HG03139 (cell line): ENCODE data around the gene NAT14.

Experiments used
- ATAC-seq: cut with Tn5 transposase; IDR thresholded peaks from one replicate; pipeline ENCODE4 v1.9.1; 2021; ENCODE audit not compliant: unreplicated experiment

The NAT14 gene

DNA sequence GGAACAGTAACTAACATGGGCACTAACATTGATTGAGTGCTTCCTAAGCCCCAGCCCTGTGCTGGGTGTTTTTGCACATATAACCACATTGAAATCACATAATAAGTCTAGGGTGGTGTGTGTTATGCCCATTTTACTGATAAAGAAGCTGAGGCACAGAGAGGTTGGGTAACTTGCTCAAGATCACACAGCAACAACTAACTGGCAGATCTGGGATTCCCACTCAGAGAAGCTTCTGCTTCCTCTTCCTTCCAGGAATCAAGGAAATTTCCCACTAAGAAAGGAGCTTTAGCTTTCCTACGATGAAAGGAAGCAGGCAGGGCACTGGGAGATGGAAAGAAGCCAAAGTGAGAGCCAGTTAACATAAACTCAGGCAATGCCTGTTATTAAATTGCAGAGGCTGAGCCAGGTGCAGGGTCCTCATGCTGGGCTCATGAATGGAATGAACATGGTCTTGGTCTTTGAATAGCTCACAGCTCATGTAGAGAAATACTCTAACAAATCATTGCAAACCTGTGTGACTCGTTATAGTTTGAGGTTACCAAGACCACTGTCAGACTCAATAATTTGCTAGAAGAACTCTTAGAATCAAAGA, 13.4 kb downstream of the NAT14 start:
- no peak for ATAC-seq

DNA sequence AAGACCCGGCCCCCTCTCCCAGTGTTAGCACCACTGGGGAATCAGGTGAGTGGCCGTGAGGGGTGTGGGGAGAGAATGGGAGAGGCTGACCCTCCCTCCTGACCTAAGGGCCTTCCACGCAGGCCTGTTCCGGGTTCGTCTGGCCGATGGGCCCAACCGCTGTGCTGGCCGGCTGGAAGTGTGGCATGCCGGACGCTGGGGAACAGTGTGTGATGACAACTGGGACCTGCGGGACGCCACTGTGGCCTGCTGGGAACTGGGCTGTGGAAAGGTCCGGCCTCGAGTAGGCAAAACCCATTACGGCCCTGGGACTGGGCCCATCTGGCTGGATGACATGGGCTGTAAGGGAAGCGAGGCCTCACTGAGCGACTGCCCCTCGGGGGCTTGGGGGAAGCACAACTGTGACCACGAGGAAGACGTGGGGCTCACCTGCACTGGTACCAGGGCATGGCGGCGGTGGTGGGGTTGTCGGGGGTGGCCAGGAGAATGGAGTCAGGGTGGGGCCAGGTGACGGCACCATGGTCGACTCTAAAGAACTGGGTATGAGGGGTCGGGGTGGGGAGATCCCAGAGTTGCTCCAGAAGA, 15.5 kb downstream of the NAT14 start:
- ATAC-seq: no peak

DNA sequence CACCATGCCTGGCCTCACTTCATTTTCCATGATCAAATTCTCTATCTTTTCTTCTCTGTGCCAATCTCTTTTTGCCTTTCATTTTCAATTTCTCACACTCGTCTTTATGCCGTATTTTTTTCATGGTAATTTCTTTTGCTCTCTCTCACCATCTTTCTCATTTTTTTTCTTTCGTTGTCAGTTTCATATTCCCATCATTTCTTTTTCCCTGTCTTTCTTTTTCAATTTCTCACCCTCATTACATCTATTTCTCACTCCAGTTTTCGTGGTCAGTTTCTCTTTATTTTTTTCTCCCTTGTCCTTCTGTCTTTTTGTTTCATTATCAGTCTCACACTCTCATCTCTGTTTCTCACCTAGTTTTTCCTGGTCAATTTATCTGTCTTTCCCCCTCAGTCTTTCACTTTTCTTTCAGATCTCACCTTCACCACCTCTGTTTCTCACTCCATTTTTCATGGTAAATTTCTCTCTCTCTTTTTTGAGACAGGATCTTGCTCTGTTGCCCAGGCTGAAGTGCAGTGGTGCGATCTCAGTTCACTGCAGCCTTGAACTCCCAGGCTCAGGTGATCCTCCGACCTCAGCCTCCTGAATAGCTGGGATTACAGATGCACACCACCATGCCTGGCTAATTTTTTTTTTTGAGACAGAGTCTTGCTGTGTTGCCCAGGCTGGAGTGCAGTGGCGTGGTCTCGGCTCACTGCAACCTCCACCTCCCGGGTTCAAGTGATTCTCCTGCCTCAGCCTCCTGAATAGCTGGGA, 17.4 kb downstream of the NAT14 start:
- no peak for ATAC-seq

DNA sequence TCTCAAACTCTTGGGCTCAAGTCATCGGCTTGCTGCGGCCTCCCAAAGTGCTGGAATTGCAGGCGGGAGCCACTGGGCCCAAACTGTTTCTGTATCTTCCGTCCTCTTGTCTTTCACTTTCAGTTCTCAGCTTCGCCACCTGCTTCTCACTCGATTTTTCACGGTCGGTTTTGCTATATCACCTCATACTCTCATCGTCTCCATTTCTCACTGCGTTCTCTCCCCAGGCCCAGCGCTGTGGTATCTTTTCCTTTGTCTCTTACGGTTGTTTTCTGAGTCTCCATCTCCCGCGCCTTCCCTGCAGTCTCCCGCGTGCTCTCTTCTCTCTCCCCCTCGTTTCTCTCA, 18.1 kb downstream of the NAT14 start:
- no peak for ATAC-seq

DNA sequence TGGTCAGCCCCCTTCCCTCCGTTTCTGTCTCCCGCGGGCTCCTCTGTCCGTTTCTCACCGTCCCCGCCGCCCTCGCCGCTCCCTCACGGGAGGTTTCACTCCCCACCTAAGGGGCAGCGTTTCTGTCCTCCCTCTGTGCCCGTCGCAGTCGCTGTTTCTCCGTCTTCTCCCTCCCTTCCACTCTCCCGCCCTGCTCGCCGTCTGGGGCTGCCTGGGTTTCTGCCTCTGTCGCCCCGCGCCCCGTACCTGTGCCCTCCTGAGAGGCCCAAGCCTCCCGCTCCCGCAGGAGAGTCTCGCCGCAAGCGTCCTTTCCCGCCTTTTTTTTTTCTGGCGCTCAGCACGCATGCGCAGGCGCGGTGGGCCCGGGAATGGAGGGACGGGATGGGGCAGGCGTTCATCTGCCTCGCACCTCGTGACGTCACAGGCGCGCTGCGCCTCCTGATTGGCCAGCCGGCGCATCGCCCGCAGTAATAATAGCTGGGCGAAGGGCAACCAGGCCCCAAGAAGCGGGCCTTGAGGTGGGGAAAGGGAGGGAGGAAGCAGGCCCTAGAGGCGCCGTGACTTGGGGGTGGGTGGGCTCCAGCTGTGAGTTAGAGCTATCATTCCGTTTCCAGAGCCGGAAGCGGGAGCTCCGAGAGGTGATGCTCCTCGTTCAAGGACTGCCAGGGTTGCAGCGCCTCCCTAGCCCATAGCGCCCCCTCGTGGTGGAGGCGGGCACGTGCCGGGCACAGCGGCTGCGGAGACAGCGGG, 18.7 kb downstream of the NAT14 start:
- peak; percentile 79 for ATAC-seq

DNA sequence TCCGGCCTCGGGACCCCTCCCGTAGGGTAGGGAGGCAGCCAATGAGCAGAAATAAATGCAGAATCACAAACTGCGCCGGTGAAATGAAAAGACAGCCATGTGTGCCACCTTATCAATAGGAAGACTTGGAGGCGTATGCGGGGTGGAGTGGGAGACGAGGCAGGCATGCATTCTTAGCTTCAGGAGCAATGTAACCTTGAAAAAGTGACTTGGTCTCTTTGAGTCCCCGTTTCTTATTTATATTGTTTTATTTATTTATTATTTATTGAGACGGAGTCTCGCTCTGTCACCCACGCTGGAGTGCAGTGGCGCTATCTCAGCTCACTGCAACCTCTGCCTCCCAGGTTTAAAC, 19.2 kb downstream of the NAT14 start:
- ATAC-seq: no peak

DNA sequence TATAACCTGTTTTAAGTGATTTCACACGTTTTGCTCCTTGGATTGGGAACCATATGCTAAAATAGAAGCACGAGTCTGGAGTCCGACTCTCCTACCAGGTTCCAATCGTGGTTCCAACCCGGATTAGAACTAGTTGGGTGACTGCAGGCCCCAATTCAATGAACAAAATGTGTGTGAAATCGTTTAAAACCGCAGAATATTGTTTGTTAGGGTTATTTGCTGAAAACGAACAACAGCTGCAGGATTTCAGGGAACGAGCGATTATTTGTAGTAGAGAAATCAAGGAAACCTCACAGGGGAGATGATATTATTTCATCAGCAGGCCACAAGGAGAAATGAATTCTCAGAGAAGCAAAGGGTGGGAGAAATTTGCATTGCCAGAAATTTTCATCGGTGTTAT, 20.0 kb downstream of the NAT14 start:
- no peak for ATAC-seq

DNA sequence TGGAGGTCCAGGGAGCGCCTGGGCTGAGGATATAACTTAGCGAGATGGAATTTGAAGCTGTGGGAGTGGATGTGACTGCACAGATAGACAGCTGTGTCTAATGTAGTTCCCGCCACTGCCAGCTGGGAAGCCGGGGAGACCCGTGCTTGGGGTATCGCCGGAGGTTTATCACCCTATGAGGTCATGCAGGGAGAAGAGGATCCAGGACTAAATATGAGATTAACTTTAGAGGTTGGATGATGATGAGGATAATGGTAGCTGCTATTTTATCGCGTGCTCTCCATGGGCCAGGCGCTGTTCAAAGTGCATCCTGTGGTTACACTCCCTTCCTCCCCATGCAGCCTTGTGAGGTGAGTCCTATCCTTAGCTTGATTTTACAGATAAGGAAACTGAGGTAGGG, 23.1 kb downstream of the NAT14 start:
- no peak for ATAC-seq

DNA sequence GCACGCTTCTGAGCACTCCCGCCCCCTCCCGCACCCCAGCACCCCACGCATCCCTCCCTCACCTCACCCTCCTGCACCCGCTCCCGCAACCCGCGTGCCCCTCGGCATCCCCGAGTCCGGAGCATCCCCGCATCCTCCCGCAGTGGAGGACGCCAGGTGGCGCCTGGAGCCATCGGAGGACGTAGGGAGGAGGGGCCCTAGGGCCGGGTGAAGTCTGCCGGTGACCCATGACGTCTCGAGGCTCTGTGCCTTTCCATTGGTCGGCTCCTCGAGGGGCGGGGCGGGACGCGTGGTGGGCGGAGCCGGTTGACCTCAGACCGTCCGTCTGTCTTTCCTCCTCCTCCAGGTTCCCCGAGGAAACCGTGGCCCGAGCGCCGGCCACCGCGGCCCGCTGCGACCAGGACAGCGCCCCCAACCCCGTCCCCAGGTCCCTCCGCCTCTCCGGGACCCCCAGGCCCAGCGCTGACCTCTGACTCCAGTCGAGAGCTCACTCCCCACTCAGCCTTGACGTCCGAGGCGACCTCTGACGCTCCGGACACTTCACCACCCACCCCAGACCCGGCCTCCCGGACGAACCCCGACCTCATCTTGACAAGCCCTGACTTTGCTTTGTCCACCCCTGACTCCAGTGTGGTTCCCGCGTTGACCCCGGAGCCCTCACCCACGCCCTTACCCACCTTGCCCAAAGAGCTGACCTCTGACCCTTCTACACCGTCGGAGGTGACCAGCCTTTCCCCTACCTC, 32.1 kb downstream of the NAT14 start:
- ATAC-seq: peak; percentile 95

DNA sequence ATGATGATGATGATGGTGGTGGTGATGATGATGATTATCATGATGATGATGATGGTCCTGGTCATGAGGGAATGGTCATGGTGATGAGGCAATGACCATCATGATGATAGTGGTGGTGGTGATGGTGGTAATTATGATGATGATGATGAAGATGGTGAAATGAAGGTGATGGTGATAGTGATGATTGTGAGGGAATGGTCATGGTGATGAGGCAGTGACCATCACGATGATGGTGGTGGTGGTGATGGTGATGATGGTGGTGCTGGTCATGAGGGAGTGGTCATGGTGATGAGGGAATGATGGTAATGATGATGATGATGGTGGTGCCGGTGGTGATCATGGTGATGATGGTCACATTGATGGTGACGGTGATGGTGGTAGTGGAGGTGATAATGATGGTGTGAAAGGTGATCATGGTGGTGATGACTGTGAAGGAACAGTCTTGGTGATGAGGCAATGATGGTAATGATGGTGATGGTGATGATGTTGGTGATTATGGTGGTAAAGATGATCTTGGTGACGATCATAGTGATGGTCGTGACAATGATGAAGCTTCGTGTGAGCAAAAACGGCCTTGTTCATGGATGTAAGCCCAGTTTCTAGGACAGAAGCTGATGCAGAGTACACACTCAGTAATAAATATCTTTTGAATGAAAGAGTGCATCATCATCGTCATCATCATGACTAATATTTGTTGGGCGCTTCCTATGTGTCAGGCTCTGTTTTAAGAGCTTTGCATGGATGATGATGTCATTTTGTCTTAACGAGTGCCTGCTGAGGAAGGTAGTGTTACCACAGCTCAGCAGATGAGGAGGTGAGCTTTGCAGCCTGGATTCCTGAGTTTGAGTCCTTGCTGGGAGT, 34.7 kb downstream of the NAT14 start:
- no peak for ATAC-seq

DNA sequence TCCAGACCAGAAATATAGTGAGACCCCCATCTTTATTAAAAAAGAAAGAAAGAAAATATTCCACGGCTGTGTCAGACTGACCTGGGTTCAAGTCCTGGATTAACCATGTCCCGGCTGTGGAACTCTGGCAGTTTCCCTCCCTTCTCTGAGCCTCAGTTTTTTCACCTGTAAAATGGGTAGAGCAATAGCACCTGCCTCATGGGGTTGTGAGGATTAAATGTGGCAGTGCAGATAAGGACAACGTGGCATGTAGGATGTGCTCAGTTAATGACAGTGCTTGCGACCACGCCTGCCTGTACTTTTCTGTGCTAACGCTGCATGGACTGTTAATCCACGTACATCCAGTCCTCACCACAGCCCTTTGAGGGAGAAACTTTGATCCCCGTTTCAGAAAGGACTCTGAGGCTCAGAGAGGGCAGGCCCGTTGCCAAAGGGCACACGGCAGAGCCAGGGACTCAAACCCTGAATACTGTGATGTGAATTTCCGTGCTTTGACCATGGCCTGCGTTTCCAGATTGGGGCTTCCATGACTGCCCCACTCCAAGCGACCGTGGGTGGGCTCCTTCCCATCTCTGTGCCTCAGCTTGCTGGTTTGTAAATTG, 35.8 kb downstream of the NAT14 start:
- no peak for ATAC-seq

DNA sequence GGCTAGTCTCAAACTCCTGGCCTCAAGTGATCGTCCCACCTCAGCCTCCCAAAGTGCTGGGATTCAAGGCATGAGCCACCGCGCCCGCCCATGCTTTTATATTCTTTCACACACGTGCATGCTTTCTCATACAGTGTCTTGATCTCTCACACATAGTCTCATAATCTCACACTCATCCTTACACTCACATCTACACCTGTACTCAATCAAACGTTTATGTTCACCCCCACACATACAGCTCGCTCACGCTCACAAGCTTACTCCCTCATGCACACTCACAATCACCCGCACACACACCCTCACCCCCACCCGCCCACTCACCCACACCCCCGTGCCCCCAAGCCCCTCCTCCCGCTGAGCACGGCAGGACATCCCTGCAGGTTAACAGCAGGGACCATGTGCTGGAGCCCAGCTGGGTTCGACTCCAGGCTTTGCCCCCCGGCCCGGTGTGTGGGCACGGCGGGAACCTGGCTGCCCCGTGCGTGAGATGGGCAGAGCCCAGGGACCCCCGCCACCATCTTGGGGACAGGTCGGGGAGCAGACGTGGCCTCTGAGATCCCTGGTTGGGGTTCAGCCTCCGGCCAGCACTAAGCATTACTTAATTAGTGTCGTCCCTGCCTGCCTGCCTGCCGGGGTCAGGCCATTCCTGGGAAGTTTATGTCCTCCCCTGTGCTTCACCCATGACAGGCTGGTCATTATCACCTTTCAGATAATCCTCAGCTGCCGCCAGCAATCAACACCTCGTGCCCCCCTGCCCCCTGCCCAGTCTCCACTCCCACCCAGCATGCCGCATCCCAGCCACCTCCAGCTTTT, 40.5 kb downstream of the NAT14 start:
- no peak for ATAC-seq

DNA sequence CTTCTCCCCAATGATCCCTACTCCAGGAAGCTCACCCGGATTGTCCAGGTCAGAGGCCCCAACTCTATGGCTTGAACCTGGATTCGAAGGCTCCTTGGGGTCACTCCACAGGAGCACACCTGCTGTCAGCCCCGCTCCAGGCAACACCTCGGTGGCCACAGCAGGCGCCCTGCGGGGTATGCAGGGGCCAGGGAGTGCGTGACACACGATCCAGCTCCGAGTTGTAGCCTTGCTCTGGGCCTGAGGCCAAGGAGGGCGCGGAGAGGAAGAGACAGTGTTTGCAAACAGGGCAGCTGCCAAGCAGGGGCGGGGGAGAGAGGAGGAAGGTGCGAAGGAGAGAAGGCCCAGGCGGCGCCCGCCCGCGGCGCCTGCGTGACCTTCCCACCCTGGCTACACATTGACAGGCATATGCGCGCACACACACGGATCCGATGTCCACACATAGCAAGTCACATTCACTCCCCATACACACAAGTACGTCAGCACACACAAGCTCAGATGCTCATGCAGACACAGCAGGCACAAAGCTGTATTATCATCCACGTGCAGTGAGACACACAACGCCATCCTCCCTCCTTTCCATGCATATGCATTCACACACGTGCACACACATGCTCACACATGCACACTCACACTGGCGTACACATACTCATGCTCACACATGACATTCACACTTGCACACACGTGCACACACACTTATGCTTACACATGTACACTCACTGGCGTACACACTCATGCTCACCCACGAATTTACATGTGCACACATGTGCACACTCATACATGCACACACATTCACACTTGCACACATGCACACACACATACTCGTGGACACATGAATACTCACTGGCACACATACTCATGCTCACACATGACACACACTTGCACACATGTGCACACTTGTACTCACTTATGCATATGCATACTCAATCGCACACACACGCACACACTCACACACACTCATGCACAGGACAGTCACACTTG, 41.5 kb downstream of the NAT14 start:
- no peak for ATAC-seq

DNA sequence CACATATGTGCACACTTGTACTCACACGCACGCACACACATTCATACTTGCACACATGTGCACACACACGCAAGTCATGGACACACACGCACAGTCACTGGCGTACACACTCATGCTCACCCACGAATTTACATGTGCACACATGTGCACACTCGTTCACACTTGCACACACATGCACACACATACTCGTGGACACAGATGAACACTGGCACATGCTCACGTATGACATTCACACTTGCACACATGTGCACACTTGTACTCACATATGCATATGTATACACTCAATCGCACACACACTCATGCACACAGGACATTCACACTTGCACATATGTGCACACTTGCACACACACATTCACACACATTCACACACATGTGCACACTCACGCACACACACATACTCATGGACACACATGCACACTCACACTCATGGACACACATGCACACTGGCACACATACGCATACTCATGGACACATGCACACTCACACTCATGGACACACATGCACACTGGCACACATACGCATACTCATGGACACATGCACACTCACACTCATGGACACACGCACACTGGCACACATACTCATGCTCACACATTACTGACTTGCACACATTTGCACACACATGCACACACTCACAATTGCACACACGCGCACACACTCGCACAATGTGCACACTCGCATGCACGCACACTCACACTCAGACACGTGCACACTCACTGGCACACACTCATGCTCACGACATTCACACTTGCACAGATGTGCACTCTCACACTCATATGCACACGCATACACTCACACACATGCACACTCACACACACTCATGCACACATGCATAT, 42.4 kb downstream of the NAT14 start:
- ATAC-seq: no peak

DNA sequence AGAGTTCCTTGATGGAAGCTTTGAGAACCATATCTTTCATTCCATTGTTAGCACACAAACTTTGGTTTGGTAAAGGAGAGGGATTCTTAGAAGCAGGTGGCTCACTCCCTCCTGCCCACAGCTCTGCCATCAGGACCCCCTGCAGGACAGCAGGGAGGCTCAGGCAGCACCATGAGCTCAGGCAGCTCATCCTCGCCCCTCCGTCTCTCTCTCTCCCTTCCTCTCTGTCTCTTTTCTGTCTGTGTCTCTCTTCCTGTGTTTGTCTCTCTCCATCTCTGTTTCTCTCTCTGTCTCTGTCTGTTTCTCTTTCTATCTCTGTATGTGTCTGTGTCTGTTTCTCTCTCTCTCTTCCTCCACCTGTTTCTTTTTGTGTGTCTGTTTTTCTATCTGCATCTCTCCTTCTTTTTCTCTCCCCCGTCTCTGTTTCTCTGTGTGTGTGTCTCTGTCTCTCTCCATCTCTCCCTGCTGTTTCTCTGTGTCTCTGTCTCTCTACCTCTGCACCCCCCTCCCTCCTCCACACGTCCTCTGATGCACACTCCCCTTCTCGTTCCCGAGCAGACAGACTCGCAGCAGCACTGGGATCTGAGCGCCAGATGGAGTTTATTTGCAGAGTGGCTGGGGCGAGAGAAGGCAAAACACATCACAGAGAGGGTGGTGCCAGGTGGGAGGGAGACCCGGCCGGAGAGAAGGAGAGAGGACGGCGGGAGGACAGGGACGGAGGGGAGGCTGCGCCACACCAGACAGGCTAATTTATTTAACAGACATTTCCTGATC, 43.2 kb downstream of the NAT14 start:
- no peak for ATAC-seq

DNA sequence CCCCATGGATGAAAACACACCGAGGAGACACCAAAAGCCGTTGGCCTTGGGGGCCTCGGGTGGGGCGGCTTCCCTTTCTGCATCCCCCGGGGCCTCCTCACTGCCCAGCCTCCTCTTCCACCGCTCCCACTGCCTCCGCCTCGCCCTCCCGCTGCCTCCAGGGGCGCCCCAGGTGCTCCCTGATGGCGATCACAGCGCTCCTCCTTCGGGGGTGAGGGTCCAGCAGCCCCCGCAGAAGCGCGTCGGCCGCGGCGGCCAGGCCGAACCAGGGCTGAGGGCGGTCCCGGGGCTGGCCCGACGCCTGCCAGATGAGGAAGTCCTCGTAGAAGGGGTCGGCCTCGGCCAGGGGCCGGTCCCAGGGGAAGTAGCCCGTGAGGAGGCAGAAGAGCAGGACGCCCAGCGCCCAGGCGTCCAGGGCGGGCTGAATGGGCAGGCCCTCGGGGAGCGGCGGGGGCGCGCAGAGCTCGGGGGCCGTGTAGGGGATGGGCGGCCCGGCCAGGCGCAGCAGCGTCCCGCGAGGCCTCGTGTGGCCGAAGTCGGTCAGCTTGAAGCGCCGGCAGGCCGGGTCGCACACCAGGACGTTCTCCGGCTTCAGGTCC, 44.7 kb downstream of the NAT14 start:
- ATAC-seq: no peak
